ENCODE results near the gene MRM2. TPM values are rescaled to one million over a fixed set of nuclear protein-coding genes. Genes with fewer than 3 reads are reported as not detected.

MRM2 gene
- total RNA-seq, 1 experiment from 2014 or later: 38.9 TPM

Small RNA genes lying within 50 kb of the gene (microRNA-seq; reads per million reads assigned to microRNA genes)
- gene MIR6836 (ENCODE audit: borderline number of aligned reads): not detected

Other genes with a start within 250 kb of the MRM2 start
- 43.8 to 47.8 TPM (median 46.7 TPM) in 3 replicates for gene MAD1L1, start 9.3 kb downstream of the MRM2 start, total RNA-seq (2021)
- 100 to 108 TPM (median 102 TPM) in 3 replicates for gene NUDT1, start within 50 bp of the MRM2 start, total RNA-seq (2021)
- gene SNX8, start 72.2 kb upstream of the MRM2 start, total RNA-seq (2021): 44.9 to 50.8 TPM (median 49.6 TPM) in 3 replicates
- 300 to 361 TPM (median 304 TPM) in 3 replicates for gene EIF3B, start 112.6 kb upstream of the MRM2 start, total RNA-seq (2021)
- gene CHST12, start 161.4 kb upstream of the MRM2 start, total RNA-seq (2021): 18.3 to 21.7 TPM (median 20.7 TPM) in 3 replicates
- gene GRIFIN, start 234.2 kb upstream of the MRM2 start, total RNA-seq (2021): not detected in 3 replicates

Data from WTC11 (cell line).